Upper lobe of left lung (tissue), 4 donors: ENCODE results near the gene PLOD1.

ENCODE experiments used
- CTCF ChIP-seq, 6 experiments: fragments of 450-650 bp in 4 of 6; fragments of 200-600 bp in 2 of 6; sonication (generic) in 2 of 6; IDR thresholded peaks; one replicate each; pipeline ENCODE4 v1.5.1; 2016 to 2019; ENCODE audit warnings: antibody characterized with exemption in 6 of 6
- EP300 ChIP-seq, 4 donors: sonication (generic); formaldehyde crosslinking; IDR thresholded peaks; one replicate each; pipeline ENCODE4 v1.5.1; 2017; ENCODE audit warnings: antibody characterized with exemption in 4 of 4, control low read depth in 2 of 4
- POLR2A ChIP-seq, 4 donors: fragments of 450-650 bp; IDR thresholded peaks; one replicate each; pipeline ENCODE4 v1.5.1; 2016 to 2017; ENCODE audit warnings: antibody characterized with exemption in 4 of 4, mild to moderate bottlenecking in 2 of 4
- POLR2AphosphoS5 ChIP-seq, 2 donors: sonication (generic); formaldehyde crosslinking; IDR thresholded peaks; one replicate each; pipeline ENCODE4 v1.5.1; 2017; ENCODE audit warnings: antibody characterized with exemption in 2 of 2

GRCh38 chr1:11942280-11942679, 7.8 kb downstream of the PLOD1 start:
- no peak for TF ChIP-seq CTCF (IDR thresholded peaks at IDR 0.05)
- TF ChIP-seq POLR2A (IDR thresholded peaks at IDR 0.05) = no peak
- no peak for TF ChIP-seq EP300 (IDR thresholded peaks at IDR 0.05)
- TF ChIP-seq POLR2AphosphoS5 (IDR thresholded peaks at IDR 0.05) = no peak
